H9 (cell line): ENCODE results near the gene RPS14. TPM values are rescaled to one million over a fixed set of nuclear protein-coding genes. Genes with fewer than 3 reads are reported as not detected.

ENCODE experiments used
- DNase-seq: peaks from one replicate; pipeline ENCODE4 v3.0.0-alpha.2; 2017
- H2AFZ ChIP-seq: one replicate; pipeline ENCODE4 v1.6.1; 2013; ENCODE audit warnings: mild to moderate bottlenecking, low read length, control low read depth, moderate library complexity
- H2AK5ac ChIP-seq: 2 replicates; pipeline ENCODE4 v1.6.1; 2013; ENCODE audit warnings: low read length, control low read depth, mixed read lengths; ENCODE audit not compliant: insufficient read length
- H2BK120ac ChIP-seq: one replicate; pipeline ENCODE4 v1.6.1; 2013; ENCODE audit warnings: low read depth, mild to moderate bottlenecking, low read length, control low read depth, inconsistent platforms; ENCODE audit not compliant: poor library complexity, severe bottlenecking
- H2BK12ac ChIP-seq: 2 replicates; pipeline ENCODE4 v1.6.1; 2013; ENCODE audit warnings: low read length, control low read depth, mixed read lengths, low read depth; ENCODE audit not compliant: insufficient read length
- H2BK15ac ChIP-seq: 2 replicates; pipeline ENCODE4 v1.6.1; 2013; ENCODE audit warnings: low read depth, low read length, control low read depth
- H2BK20ac ChIP-seq: one replicate; pipeline ENCODE4 v1.6.1; 2013; ENCODE audit warnings: low read depth, mild to moderate bottlenecking, low read length, control low read depth, inconsistent platforms; ENCODE audit not compliant: poor library complexity, severe bottlenecking
- H2BK5ac ChIP-seq: 2 replicates; pipeline ENCODE4 v1.6.1; 2013; ENCODE audit warnings: low read length, control low read depth, mixed read lengths; ENCODE audit not compliant: insufficient read length
- H3K14ac ChIP-seq: 2 replicates; pipeline ENCODE4 v1.6.1; 2013; ENCODE audit warnings: low read length, control low read depth; ENCODE audit not compliant: insufficient read depth
- H3K18ac ChIP-seq: 2 replicates; pipeline ENCODE4 v1.6.1; 2013; ENCODE audit warnings: low read depth, mild to moderate bottlenecking, mixed read lengths, low read length, control low read depth; ENCODE audit not compliant: insufficient read length
- H3K23ac ChIP-seq: 2 replicates; pipeline ENCODE4 v1.6.1; 2013; ENCODE audit warnings: low read length, control low read depth, mixed read lengths, low read depth; ENCODE audit not compliant: insufficient read length
- H3K23me2 ChIP-seq: 2 replicates; pipeline ENCODE4 v1.6.1; 2013; ENCODE audit warnings: low read depth, mild to moderate bottlenecking, mixed read lengths, low read length, control low read depth; ENCODE audit not compliant: insufficient read length, poor library complexity, severe bottlenecking
- H3K27ac ChIP-seq: 2 replicates; pipeline ENCODE4 v1.5.1; 2013; ENCODE audit warnings: low read length, control low read depth, mixed read lengths, low read depth; ENCODE audit not compliant: insufficient read length
- H3K27me3 ChIP-seq: 2 replicates; pipeline ENCODE4 v1.6.1; 2013; ENCODE audit warnings: low read length, control low read depth, inconsistent platforms; ENCODE audit not compliant: insufficient read depth
- H3K4ac ChIP-seq: 2 replicates; pipeline ENCODE4 v1.6.1; 2013; ENCODE audit warnings: low read depth, mild to moderate bottlenecking, control low read depth, inconsistent platforms, low read length, moderate library complexity
- H3K4me1 ChIP-seq: 2 replicates; pipeline ENCODE4 v1.6.1; 2013; ENCODE audit warnings: low read length, control low read depth, inconsistent platforms; ENCODE audit not compliant: insufficient read depth
- H3K4me2 ChIP-seq: 2 replicates; pipeline ENCODE4 v1.6.1; 2013; ENCODE audit warnings: low read length, control low read depth, mixed read lengths; ENCODE audit not compliant: insufficient read length, insufficient read depth
- H3K56ac ChIP-seq: 2 replicates; pipeline ENCODE4 v1.6.1; 2013; ENCODE audit warnings: low read depth, mild to moderate bottlenecking, mixed read lengths, low read length, control low read depth; ENCODE audit not compliant: insufficient read length
- H3K79me1 ChIP-seq: 2 replicates; pipeline ENCODE4 v1.6.1; 2013; ENCODE audit warnings: low read depth, mild to moderate bottlenecking, moderate library complexity, low read length, control low read depth, inconsistent platforms; ENCODE audit not compliant: insufficient read depth, poor library complexity, severe bottlenecking
- H3K79me2 ChIP-seq: 2 replicates; pipeline ENCODE4 v1.6.1; 2013; ENCODE audit warnings: low read length, control low read depth, inconsistent platforms; ENCODE audit not compliant: insufficient read depth
- H3K9ac ChIP-seq: 2 replicates; pipeline ENCODE4 v1.6.1; 2013; ENCODE audit warnings: low read length, control low read depth, mixed read lengths; ENCODE audit not compliant: insufficient read length; ENCODE audit errors: extremely low read depth
- H3K9me3 ChIP-seq: one replicate; pipeline ENCODE4 v1.6.1; 2013; ENCODE audit warnings: low read depth, low read length, inconsistent platforms; ENCODE audit not compliant: control insufficient read depth
- H3T11ph ChIP-seq: one replicate; pipeline ENCODE4 v1.6.1; 2013; ENCODE audit warnings: mild to moderate bottlenecking, low read length, control low read depth, inconsistent platforms
- H4K20me1 ChIP-seq: one replicate; pipeline ENCODE4 v1.6.1; 2013; ENCODE audit not compliant: control insufficient read depth, insufficient read length, insufficient read depth
- H4K5ac ChIP-seq: 2 replicates; pipeline ENCODE4 v1.6.1; 2013; ENCODE audit warnings: low read depth, mild to moderate bottlenecking, mixed read lengths, low read length, control low read depth; ENCODE audit not compliant: insufficient read length
- H4K8ac ChIP-seq: replicated peaks from 2 replicates; pipeline ENCODE4 v1.6.1; 2013; ENCODE audit warnings: low read length, control low read depth, mixed read lengths, low read depth; ENCODE audit not compliant: insufficient read length
- H4K91ac ChIP-seq: 2 replicates; pipeline ENCODE4 v1.6.1; 2013; ENCODE audit warnings: low read depth, mild to moderate bottlenecking, moderate library complexity, mixed read lengths, low read length, control low read depth; ENCODE audit not compliant: insufficient read length
- H3K27ac Mint-ChIP-seq, 3 experiments: 2 replicates in 2 of 3; 3 replicates in 1 of 3; pipeline ENCODE4 v1.8.0; 2020 to 2021; ENCODE audit warnings: mixed read lengths in 3 of 3, mild to moderate bottlenecking in 1 of 3, moderate library complexity in 1 of 3
- H3K27me3 Mint-ChIP-seq: 2 replicates; pipeline ENCODE4 v1.8.0; 2021; ENCODE audit warnings: low read depth, mild to moderate bottlenecking, moderate library complexity, mixed read lengths
- H3K36me3 Mint-ChIP-seq, 3 experiments: 2 replicates in 2 of 3; 3 replicates in 1 of 3; pipeline ENCODE4 v1.8.0; 2020 to 2021; ENCODE audit warnings: low read depth in 3 of 3, mixed read lengths in 3 of 3; ENCODE audit not compliant: insufficient read depth in 1 of 3
- H3K4me1 Mint-ChIP-seq, 2 experiments: 2 replicates each; pipeline ENCODE4 v1.8.0; 2020; ENCODE audit warnings: mixed read lengths in 2 of 2
- H3K4me3 Mint-ChIP-seq, 2 experiments: 2 replicates in 1 of 2; 3 replicates in 1 of 2; pipeline ENCODE4 v1.8.0; 2020 to 2021; ENCODE audit warnings: mild to moderate bottlenecking in 2 of 2, mixed read lengths in 2 of 2, moderate library complexity in 1 of 2
- H3K9me3 Mint-ChIP-seq, 2 experiments: 2 replicates in 1 of 2; 3 replicates in 1 of 2; pipeline ENCODE4 v1.8.0; 2020; ENCODE audit warnings: mild to moderate bottlenecking in 2 of 2, mixed read lengths in 2 of 2, moderate library complexity in 1 of 2
- WGBS: extraction: QIAGEN DNeasy Blood & Tissue Kit; methylation state at CpG from one replicate; pipeline ENCODE4 v1.1.7; 2013; ENCODE audit warnings: missing lambda C conversion rate, low lambda C conversion rate, mixed read lengths; ENCODE audit not compliant: insufficient read length; ENCODE audit errors: extremely low coverage; 5-methylcytosine and 5-hydroxymethylcytosine counted together
- total RNA-seq: library from RNA; stranded (reverse); gene quantifications from 2 replicates; pipeline ENCODE4 v1.2.1, GENCODE V29; 2021
- TF ChIP-seq, protein P1 (sequence below): fragments of 200-600 bp; sonication (generic); conservative IDR thresholded peaks from 3 replicates; pipeline ENCODE4 v1.8.0; 2021; ENCODE audit warnings: antibody characterized with exemption, mild to moderate bottlenecking

The RPS14 gene
- total RNA-seq, 1 experiment from 2014 or later: 2,533 TPM

- Histone ChIP-seq H3K27ac (no peak overlapping the region), H4K5ac (no peak overlapping the region), H3K4ac (no peak overlapping the region), H2BK15ac (no peak overlapping the region), H3K4me1 (peaks cover 3% of the 10 kb centered on the region; the same call in 1 of the 2 replicates), H4K20me1 (no peaks in the 10 kb centered on the region), H3K27me3 (no peaks in the 10 kb centered on the region), H3K14ac (no peak overlapping the region), H4K91ac (no peak overlapping the region), H3T11ph (no peak overlapping the region), H3K23me2 (no peaks in the 10 kb centered on the region), H3K79me2 (no peaks in the 10 kb centered on the region), H2BK5ac (no peak overlapping the region), H2BK20ac (no peak overlapping the region), H2AK5ac (no peak overlapping the region), H3K18ac (no peak overlapping the region), H3K23ac (no peak overlapping the region), H2BK12ac (no peak overlapping the region), H2BK120ac (no peak overlapping the region), H3K9ac (no peak overlapping the region), H3K56ac (no peak overlapping the region), H3K4me2 (no peak overlapping the region), H3K79me1 (no peaks in the 10 kb centered on the region), H2AFZ (no peak overlapping the region), H3K9me3 (no peaks in the 10 kb centered on the region), H4K8ac (no peak overlapping the region)
- peaks cover 7 to 16% (median 10%) of the 10 kb centered on the region in 3 experiments; a peak in 6 of 7 replicates for H3K36me3 Mint-ChIP-seq
- no peak for DNase-seq
- no peaks in the 10 kb centered on the region for H3K27me3 Mint-ChIP-seq
- peaks cover 26 to 27% of the 10 kb centered on the region in 2 experiments for H3K4me1 Mint-ChIP-seq
- peak overlapping the region in 1 of 3 experiments; percentile 87; a peak in 1 of 7 replicates for H3K27ac Mint-ChIP-seq
- TF ChIP-seq, protein P1, sequence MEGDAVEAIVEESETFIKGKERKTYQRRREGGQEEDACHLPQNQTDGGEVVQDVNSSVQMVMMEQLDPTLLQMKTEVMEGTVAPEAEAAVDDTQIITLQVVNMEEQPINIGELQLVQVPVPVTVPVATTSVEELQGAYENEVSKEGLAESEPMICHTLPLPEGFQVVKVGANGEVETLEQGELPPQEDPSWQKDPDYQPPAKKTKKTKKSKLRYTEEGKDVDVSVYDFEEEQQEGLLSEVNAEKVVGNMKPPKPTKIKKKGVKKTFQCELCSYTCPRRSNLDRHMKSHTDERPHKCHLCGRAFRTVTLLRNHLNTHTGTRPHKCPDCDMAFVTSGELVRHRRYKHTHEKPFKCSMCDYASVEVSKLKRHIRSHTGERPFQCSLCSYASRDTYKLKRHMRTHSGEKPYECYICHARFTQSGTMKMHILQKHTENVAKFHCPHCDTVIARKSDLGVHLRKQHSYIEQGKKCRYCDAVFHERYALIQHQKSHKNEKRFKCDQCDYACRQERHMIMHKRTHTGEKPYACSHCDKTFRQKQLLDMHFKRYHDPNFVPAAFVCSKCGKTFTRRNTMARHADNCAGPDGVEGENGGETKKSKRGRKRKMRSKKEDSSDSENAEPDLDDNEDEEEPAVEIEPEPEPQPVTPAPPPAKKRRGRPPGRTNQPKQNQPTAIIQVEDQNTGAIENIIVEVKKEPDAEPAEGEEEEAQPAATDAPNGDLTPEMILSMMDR: no peak
- WGBS: no CpG with 5 or more reads among the region's 4 CpGs
- H3K4me3 Mint-ChIP-seq: no peak overlapping the region
- H3K9me3 Mint-ChIP-seq: no peaks in the 10 kb centered on the region; a peak in 2 of 5 replicates
These were observed 43.3 kb downstream of the RPS14 start for GRCh38 chr5:150406103-150406722.
